CD8-positive, alpha-beta memory T cell (primary cell): ENCODE measurements around the gene MYO15A. TPM values are rescaled to one million over a fixed set of nuclear protein-coding genes. Genes with fewer than 3 reads are reported as not detected.

Experiments used
- CTCF ChIA-PET: fragments of 350-600 bp; sonication (Branson Sonifier 250); formaldehyde crosslinking; loops from one replicate; lab custom pipeline; 2021; ENCODE audit warnings: antibody characterized with exemption; lab: Charles Lee
- POLR2A ChIA-PET: fragments of 350-600 bp; sonication (Branson Sonifier 250); formaldehyde crosslinking; loops from one replicate; lab custom pipeline; 2021; ENCODE audit warnings: antibody characterized with exemption; lab: Charles Lee
- DNase-seq, 5 donors: peaks; one replicate each; pipeline versions ENCODE4 v3.0.0 to v3.0.0-alpha.2; 2020 to 2022; ENCODE audit warnings: mixed read lengths in 1 of 5
- H3K27ac ChIP-seq: one replicate; pipeline ENCODE4 v1.7.0; 2013; ENCODE audit warnings: low read depth, mild to moderate bottlenecking, low read length, moderate library complexity
- H3K27me3 ChIP-seq: 2 replicates; pipeline ENCODE4 v1.7.0; 2013; ENCODE audit warnings: low read length, mild to moderate bottlenecking; ENCODE audit not compliant: insufficient read depth, poor library complexity, severe bottlenecking
- H3K36me3 ChIP-seq: 2 replicates; pipeline ENCODE4 v1.7.0; 2013; ENCODE audit warnings: mild to moderate bottlenecking, low read length, moderate library complexity; ENCODE audit not compliant: insufficient read depth
- H3K4me1 ChIP-seq: 2 replicates; pipeline ENCODE4 v1.7.0; 2013; ENCODE audit warnings: mild to moderate bottlenecking, low read length, moderate library complexity; ENCODE audit not compliant: insufficient read depth
- H3K4me3 ChIP-seq: 2 replicates; pipeline ENCODE4 v1.7.0; 2013; ENCODE audit warnings: mild to moderate bottlenecking, low read length
- H3K9me3 ChIP-seq: 2 replicates; pipeline ENCODE4 v1.7.0; 2013; ENCODE audit warnings: mild to moderate bottlenecking, low read length
- H3K27ac Mint-ChIP-seq, 8 donors: one replicate each; pipeline ENCODE4 v1.8.0; 2020 to 2021; ENCODE audit warnings: mixed read lengths in 8 of 8, mild to moderate bottlenecking in 6 of 8, inconsistent platforms in 3 of 8, moderate library complexity in 3 of 8
- H3K27me3 Mint-ChIP-seq, 2 donors: one replicate each; pipeline ENCODE4 v1.8.0; 2020 to 2021; ENCODE audit warnings: mixed read lengths in 2 of 2, mild to moderate bottlenecking in 1 of 2, moderate library complexity in 1 of 2
- H3K36me3 Mint-ChIP-seq, 3 donors: one replicate each; pipeline ENCODE4 v1.8.0; 2020 to 2021; ENCODE audit warnings: mixed read lengths in 3 of 3, inconsistent platforms in 1 of 3, mild to moderate bottlenecking in 1 of 3
- H3K4me1 Mint-ChIP-seq, 3 donors: one replicate each; pipeline ENCODE4 v1.8.0; 2020 to 2021; ENCODE audit warnings: mixed read lengths in 3 of 3, inconsistent platforms in 1 of 3, mild to moderate bottlenecking in 1 of 3
- H3K4me3 Mint-ChIP-seq, 7 donors: one replicate each; pipeline ENCODE4 v1.8.0; 2020 to 2021; ENCODE audit warnings: mixed read lengths in 7 of 7, mild to moderate bottlenecking in 6 of 7, moderate library complexity in 4 of 7, inconsistent platforms in 2 of 7
- H3K9me3 Mint-ChIP-seq, 5 donors: one replicate each; pipeline ENCODE4 v1.8.0; 2020 to 2022; ENCODE audit warnings: mixed read lengths in 5 of 5, mild to moderate bottlenecking in 3 of 5, moderate library complexity in 2 of 5, inconsistent platforms in 1 of 5
- polyA plus RNA-seq: library from polyadenylated mRNA; unstranded; fragments of 300-500 nt; fragmentation: Illumina TruSeq; gene quantifications from one replicate; pipeline ENCODE4 v1.2.3, GENCODE V29; 2021
- total RNA-seq, 2 experiments: library from RNA; stranded (reverse); gene quantifications; one replicate each; pipeline ENCODE4 v1.2.3, GENCODE V29; 2021

Gene MYO15A
- total and polyA plus RNA-seq, 3 experiments from 2014 or later: 0.31 to 0.54 (median 0.35) TPM

DNA sequence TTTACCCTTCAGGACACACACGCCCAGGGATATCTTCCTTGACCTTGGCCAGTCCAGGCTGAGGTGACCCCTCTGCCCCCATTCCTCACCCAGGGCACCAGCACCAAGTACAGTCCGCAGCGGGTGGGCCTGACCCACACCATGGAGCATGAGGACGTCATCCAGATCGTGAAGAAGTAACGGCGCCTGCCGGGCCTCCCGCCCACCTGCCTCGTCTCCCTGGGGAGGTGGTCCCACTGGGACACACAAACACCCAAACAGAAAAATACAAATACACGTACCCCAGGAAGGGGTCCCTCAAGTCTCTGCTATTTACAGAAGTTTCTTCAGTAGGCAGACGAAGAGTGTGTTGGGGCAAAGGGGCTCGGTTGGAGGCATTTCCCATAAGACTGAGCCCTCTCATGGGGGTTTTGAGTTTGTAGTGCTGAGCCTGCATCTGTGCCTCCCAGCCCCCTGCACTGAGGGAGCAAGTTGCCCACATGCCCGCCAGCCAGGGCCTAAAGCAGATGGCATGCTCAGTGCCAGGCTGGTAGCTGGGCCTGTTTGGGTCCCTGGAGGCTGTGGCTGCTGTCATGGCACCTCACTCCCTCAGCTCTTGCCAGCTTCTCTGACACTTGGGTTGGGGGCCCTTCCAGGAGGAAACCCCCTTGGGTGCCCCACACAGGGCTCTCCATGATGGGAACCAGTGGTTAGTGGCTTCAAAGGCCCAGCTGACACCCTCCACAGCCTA lies 1.3 kb upstream of the MYO15A start:
- Histone ChIP-seq H3K4me3 (no peak overlapping the region), H3K9me3 (no peaks in the 10 kb centered on the region), H3K4me1 (no peaks in the 10 kb centered on the region), H3K27ac (no peak overlapping the region), H3K27me3 (no peaks in the 10 kb centered on the region), H3K36me3 (no peaks in the 10 kb centered on the region)
- no peak for DNase-seq
- no peak overlapping the region for H3K4me3 Mint-ChIP-seq
- H3K4me1 Mint-ChIP-seq: no peaks in the 10 kb centered on the region
- H3K9me3 Mint-ChIP-seq: no peaks in the 10 kb centered on the region
- H3K36me3 Mint-ChIP-seq: peaks cover 0 to 42% (median 0%) of the 10 kb centered on the region in 3 donors
- ChIA-PET POLR2A (no interaction called here), CTCF (no interaction called here)
- peak overlapping the region in 1 of 8 donors; percentile 36 for H3K27ac Mint-ChIP-seq
- H3K27me3 Mint-ChIP-seq: no peaks in the 10 kb centered on the region

DNA sequence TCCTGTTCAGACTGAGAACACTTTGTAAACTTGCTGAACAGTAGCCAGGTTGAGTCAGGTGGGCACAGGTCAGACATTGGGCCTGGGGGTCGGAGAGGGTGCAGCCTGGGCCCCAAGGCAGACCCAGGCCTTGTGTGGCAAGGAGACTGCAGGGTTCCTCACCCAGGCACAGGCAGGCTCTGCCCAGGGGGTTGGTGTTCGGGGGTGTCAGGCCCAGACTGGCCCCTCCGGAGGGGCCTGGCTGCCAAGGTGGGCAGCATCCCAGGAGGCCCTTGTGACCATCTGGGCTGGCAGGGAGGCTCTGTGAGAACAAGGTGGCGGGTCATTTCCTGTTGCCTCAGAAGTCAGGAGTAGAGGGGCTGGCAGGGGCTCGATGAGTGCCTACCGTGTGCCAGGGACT lies 585 bp upstream of the MYO15A start:
- Mint-ChIP-seq H3K4me3 (no peak overlapping the region), H3K27me3 (no peaks in the 10 kb centered on the region), H3K4me1 (no peaks in the 10 kb centered on the region), H3K27ac (no peak overlapping the region), H3K36me3 (peaks cover 0 to 40% (median 0%) of the 10 kb centered on the region in 3 donors), H3K9me3 (no peaks in the 10 kb centered on the region)
- Histone ChIP-seq H3K9me3 (no peaks in the 10 kb centered on the region), H3K27ac (no peak overlapping the region), H3K4me1 (no peaks in the 10 kb centered on the region), H3K27me3 (no peaks in the 10 kb centered on the region), H3K36me3 (no peaks in the 10 kb centered on the region), H3K4me3 (no peak overlapping the region)
- POLR2A ChIA-PET: no interaction called here
- CTCF ChIA-PET: no interaction called here
- DNase-seq: no peak

DNA sequence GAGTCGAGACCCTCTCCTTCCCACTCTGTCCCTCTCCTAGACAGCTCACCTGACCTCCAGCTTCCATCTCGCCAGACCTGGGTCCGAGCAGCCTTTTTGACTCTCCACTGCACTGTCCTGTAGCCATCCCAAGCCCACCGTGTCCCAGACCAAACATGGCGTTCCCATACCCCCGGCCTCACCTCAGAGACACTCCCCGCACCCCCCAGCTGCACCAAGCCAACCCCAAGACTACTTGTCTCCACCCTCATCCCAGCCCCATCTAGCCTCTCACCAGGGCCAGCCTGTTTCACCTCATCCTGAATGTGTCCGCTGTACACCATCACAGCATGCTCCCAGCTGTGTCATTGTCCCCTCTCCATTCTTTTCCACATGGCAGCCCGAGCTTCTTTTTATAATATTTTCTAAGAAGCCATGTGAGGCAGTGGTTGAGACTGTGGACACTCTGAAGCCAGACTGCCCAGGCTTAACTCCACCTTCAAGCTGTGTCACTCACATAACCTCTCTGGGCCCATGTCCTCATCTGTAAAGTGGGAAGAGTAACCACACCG lies 1.5 kb downstream of the MYO15A start:
- no peaks in the 10 kb centered on the region for H3K27me3 ChIP-seq
- no peaks in the 10 kb centered on the region for H3K9me3 ChIP-seq
- no peaks in the 10 kb centered on the region for H3K27me3 Mint-ChIP-seq
- peak overlapping the region in 1 of 7 donors; percentile 54 for H3K4me3 Mint-ChIP-seq
- H3K36me3 ChIP-seq: no peaks in the 10 kb centered on the region
- peak overlapping the region in 1 of 8 donors; percentile 70 for H3K27ac Mint-ChIP-seq
- no peak overlapping the region for H3K27ac ChIP-seq
- H3K4me1 ChIP-seq: no peaks in the 10 kb centered on the region
- ChIA-PET POLR2A (no interaction called here), CTCF (no interaction called here)
- H3K36me3 Mint-ChIP-seq: peaks cover 0 to 20% (median 0%) of the 10 kb centered on the region in 3 donors
- no peaks in the 10 kb centered on the region for H3K9me3 Mint-ChIP-seq
- no peak for DNase-seq
- H3K4me1 Mint-ChIP-seq: no peaks in the 10 kb centered on the region
- no peak overlapping the region for H3K4me3 ChIP-seq

DNA sequence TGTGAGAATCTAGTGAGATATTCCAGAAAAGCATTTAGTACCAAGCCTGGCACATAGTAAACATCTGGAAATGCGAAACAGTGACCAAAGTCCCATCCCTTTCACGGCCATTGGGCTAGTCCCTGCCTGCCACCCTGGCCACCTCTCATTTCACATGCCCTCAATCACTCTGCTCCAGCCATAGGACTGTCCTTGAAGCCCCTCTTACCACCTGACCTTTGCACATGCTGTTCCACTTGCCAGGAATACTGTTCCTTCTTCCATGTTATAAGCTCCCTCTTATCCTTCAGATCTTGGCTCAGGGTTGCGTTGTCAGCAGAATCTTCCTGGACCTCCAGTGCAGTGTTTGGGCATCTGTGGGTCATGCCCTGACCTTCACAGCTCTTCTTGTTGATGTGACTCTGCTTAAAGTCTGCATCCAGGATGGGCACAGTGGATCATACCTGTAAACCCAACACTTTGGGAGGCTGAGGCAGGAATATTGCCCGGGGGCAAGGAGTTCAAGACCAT lies 2.1 kb downstream of the MYO15A start:
- ChIA-PET CTCF (no interaction called here), POLR2A (no interaction called here)
- H3K36me3 Mint-ChIP-seq: peaks cover 0 to 16% (median 0%) of the 10 kb centered on the region in 3 donors
- no peaks in the 10 kb centered on the region for H3K9me3 ChIP-seq
- H3K27me3 Mint-ChIP-seq: no peaks in the 10 kb centered on the region
- no peak for DNase-seq
- H3K4me1 ChIP-seq: no peaks in the 10 kb centered on the region
- H3K4me3 Mint-ChIP-seq: no peak overlapping the region
- H3K4me3 ChIP-seq: no peak overlapping the region
- H3K27ac Mint-ChIP-seq: peak overlapping the region in 1 of 8 donors; percentile 49
- H3K27ac ChIP-seq: no peak overlapping the region
- H3K4me1 Mint-ChIP-seq: no peaks in the 10 kb centered on the region
- no peaks in the 10 kb centered on the region for H3K27me3 ChIP-seq
- no peaks in the 10 kb centered on the region for H3K36me3 ChIP-seq
- no peaks in the 10 kb centered on the region for H3K9me3 Mint-ChIP-seq

DNA sequence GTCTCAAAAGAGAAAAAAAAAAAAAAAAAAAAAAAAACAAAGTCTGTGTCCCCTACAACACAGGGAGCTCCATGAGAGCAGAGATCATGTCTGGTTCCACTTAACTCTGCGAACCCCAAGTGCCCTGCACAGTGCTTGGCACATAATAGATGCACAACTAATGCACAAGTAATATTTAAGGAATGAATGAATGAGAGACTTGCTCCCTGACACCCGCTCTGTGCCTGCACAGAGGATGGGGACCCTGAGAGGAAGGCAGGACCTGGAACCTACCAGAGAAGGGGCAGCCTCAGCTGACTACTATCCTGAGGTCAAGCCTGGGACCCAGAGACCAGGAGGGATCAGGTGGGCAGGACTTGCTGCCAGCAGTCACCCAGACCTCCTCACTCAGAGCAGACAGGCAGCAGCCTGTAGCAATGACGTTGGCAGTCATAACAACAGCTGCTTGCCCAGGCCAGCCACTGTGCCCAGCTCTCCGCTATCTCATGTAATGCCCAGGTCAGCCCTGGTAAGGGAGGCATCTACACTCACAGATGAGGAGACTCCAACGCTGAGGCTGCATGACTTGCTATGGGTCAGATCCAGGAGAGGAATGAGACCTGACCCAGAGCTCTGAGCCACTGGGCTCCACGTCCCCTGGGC lies 2.9 kb downstream of the MYO15A start:
- Mint-ChIP-seq H3K4me3 (no peak overlapping the region), H3K27me3 (no peaks in the 10 kb centered on the region), H3K27ac (no peak overlapping the region), H3K36me3 (peaks cover 0 to 11% (median 0%) of the 10 kb centered on the region in 3 donors), H3K9me3 (no peaks in the 10 kb centered on the region), H3K4me1 (no peaks in the 10 kb centered on the region)
- ChIA-PET POLR2A (no interaction called here), CTCF (no interaction called here)
- Histone ChIP-seq H3K4me3 (no peak overlapping the region), H3K27ac (no peak overlapping the region), H3K36me3 (no peaks in the 10 kb centered on the region), H3K4me1 (no peaks in the 10 kb centered on the region), H3K27me3 (no peaks in the 10 kb centered on the region), H3K9me3 (no peaks in the 10 kb centered on the region)
- no peak for DNase-seq

DNA sequence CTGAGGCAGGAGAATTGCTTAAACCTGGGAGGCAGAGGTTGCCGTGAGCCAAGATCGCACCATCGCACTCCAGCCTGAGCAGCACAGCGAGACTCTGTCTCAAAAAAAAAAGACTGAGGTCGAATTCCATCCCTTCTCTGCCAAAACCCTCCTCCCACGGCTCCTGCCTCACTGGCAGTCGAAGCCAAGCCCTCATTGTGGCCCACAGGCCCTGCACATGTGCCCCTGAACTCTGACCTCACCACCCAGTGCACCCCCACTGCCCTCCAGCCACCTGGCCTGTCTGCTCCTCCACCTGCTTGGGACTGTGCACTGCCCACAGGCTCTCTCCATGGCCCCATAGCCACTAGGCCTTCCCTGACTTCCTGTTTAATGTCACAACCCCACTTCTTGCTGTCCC lies 7.0 kb downstream of the MYO15A start:
- no peaks in the 10 kb centered on the region for H3K4me1 Mint-ChIP-seq
- peak overlapping the region in 2 of 8 donors; percentile 41 to 58 for H3K27ac Mint-ChIP-seq
- no peaks in the 10 kb centered on the region for H3K27me3 Mint-ChIP-seq
- no peaks in the 10 kb centered on the region for H3K9me3 ChIP-seq
- ChIA-PET CTCF (no interaction called here), POLR2A (no interaction called here)
- no peak for DNase-seq
- no peaks in the 10 kb centered on the region for H3K36me3 ChIP-seq
- H3K4me3 ChIP-seq: no peak overlapping the region
- H3K27me3 ChIP-seq: no peaks in the 10 kb centered on the region
- no peak overlapping the region for H3K27ac ChIP-seq
- H3K4me3 Mint-ChIP-seq: no peak overlapping the region
- no peaks in the 10 kb centered on the region for H3K36me3 Mint-ChIP-seq
- H3K9me3 Mint-ChIP-seq: no peaks in the 10 kb centered on the region
- no peaks in the 10 kb centered on the region for H3K4me1 ChIP-seq

DNA sequence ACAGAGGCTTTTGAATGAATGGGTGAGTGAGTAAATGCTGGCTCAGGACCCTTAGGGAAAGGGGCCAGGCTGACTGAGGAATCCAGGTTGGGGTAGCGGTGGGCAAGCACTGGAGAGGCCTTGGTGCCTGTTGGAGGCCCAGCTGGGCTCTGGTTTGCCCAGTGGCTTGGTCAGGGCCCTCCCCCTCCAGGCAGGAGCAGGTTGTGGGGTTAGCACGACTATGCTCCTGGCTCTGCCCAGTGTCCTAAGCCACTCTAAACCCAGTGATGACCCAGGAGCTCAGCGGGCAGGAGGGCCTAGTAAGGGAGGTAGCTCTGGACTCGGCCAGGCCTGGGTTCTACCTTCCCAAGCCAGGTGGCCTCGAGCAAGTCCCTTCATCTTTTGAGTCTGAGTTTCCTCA lies 7.5 kb downstream of the MYO15A start:
- Histone ChIP-seq H3K27me3 (no peaks in the 10 kb centered on the region), H3K9me3 (no peaks in the 10 kb centered on the region), H3K4me1 (no peaks in the 10 kb centered on the region), H3K36me3 (no peaks in the 10 kb centered on the region), H3K4me3 (no peak overlapping the region), H3K27ac (no peak overlapping the region)
- DNase-seq: no peak
- H3K27me3 Mint-ChIP-seq: no peaks in the 10 kb centered on the region
- peak overlapping the region in 1 of 8 donors; percentile 15 for H3K27ac Mint-ChIP-seq
- no peak overlapping the region for H3K4me3 Mint-ChIP-seq
- no peaks in the 10 kb centered on the region for H3K9me3 Mint-ChIP-seq
- POLR2A ChIA-PET: no interaction called here
- H3K4me1 Mint-ChIP-seq: no peaks in the 10 kb centered on the region
- CTCF ChIA-PET: no interaction called here
- H3K36me3 Mint-ChIP-seq: no peaks in the 10 kb centered on the region

DNA sequence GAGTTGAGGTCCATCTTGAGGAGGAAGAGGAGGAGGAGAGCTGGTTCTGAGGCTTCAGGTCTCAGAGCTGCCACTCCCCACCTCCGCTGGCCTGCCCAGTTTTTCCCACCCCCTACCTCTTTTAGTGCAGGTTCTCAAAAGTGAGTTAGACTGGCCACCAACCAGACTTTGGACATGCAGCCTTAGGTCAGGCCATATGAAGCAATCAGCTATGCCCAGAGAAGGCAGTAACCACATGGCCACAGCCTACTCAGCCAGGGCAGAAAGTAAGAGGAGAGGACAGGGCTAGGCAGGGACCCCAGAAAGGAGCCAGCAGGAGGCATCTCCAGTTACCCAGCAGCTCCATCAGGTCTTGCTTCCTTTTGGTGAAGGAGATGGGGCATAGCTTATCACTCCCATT lies 9.0 kb downstream of the MYO15A start:
- no peaks in the 10 kb centered on the region for H3K27me3 Mint-ChIP-seq
- CTCF ChIA-PET: no interaction called here
- Histone ChIP-seq H3K4me1 (no peaks in the 10 kb centered on the region), H3K27me3 (no peaks in the 10 kb centered on the region), H3K27ac (no peak overlapping the region), H3K4me3 (no peak overlapping the region), H3K9me3 (no peaks in the 10 kb centered on the region), H3K36me3 (no peaks in the 10 kb centered on the region)
- H3K36me3 Mint-ChIP-seq: no peaks in the 10 kb centered on the region
- DNase-seq: no peak
- no peak overlapping the region for H3K27ac Mint-ChIP-seq
- H3K9me3 Mint-ChIP-seq: no peaks in the 10 kb centered on the region
- H3K4me1 Mint-ChIP-seq: no peaks in the 10 kb centered on the region
- POLR2A ChIA-PET: no interaction called here
- no peak overlapping the region for H3K4me3 Mint-ChIP-seq
